ENCODE results near the gene SSR3. TPM values are rescaled to one million over a fixed set of nuclear protein-coding genes. Genes with fewer than 3 reads are reported as not detected.

SSR3 gene
- total and polyA plus RNA-seq, 2 of the 13 experiments (the other 11 are each of a cell fraction or from before 2014, with no cell fraction given): 229 to 325 TPM

GRCh38 chr3:156554842-156555687 lies at the start of gene SSR3 (continued):
- TF ChIP-seq ARID3A (IDR thresholded peaks at IDR 0.05; ENCODE audit: low read depth, low read length) (no peak), ZNF563 (CRISPR knock-in tag; IDR thresholded peaks at IDR 0.05) (peak; percentile 66; the same call in 1 of the 2 replicates), SP4 (CRISPR knock-in tag; IDR thresholded peaks at IDR 0.05) (peak; percentile 72), HBP1 (CRISPR knock-in tag; IDR thresholded peaks at IDR 0.05; ENCODE audit: low read depth) (no peak), FOXA1 (IDR thresholded peaks at IDR 0.05) (no peak), FOXA1 (CRISPR knock-in tag; IDR thresholded peaks at IDR 0.05) (no peak), POLR2AphosphoS2 (IDR thresholded peaks at IDR 0.05; ENCODE audit: low read depth, low read length) (peak; percentile 87; the same call in 1 of the 2 replicates), ZNF326 (CRISPR knock-in tag; IDR thresholded peaks at IDR 0.05; ENCODE audit: borderline replicate concordance) (no peak), HOXA9 (CRISPR knock-in tag; IDR thresholded peaks at IDR 0.05; ENCODE audit: borderline replicate concordance) (no peak), ZSCAN29 (CRISPR knock-in tag; conservative IDR thresholded peaks at IDR 0.05) (no peak), ZNF17 (CRISPR knock-in tag; IDR thresholded peaks at IDR 0.05) (no peak), ZNF557 (CRISPR knock-in tag; IDR thresholded peaks at IDR 0.05) (0 out of 2 replicates have a peak, but pooled peaks have one; percentile 38), REST (IDR thresholded peaks at IDR 0.05; ENCODE audit: borderline replicate concordance in 1 of 2, low read depth in 1 of 2, low read length in 2 of 2) (no peak), FOXM1 (CRISPR knock-in tag; IDR thresholded peaks at IDR 0.05) (no peak), ZNF441 (CRISPR knock-in tag; IDR thresholded peaks at IDR 0.05; ENCODE audit: borderline replicate concordance) (no peak), KDM1A (CRISPR knock-in tag; IDR thresholded peaks at IDR 0.05) (no peak), HMG20B (CRISPR knock-in tag; conservative IDR thresholded peaks at IDR 0.05) (no peak), ZNF296 (CRISPR knock-in tag; conservative IDR thresholded peaks at IDR 0.05) (no peak), ZNF160 (CRISPR knock-in tag; IDR thresholded peaks at IDR 0.05) (no peak), CC2D1A (CRISPR knock-in tag; IDR thresholded peaks at IDR 0.05) (no peak), PRMT3 (CRISPR knock-in tag; IDR thresholded peaks at IDR 0.05; ENCODE audit: borderline replicate concordance, low read depth) (no peak), POGK (CRISPR knock-in tag; conservative IDR thresholded peaks at IDR 0.05) (0 out of 2 replicates have a peak, but pooled peaks have one; percentile 33)
